ENCODE results near the gene HNMT. TPM values are rescaled to one million over a fixed set of nuclear protein-coding genes. Genes with fewer than 3 reads are reported as not detected.

Gene HNMT
- total and polyA plus RNA-seq, 2 of the 8 experiments (the other 6 are each of a cell fraction or from before 2014, with no cell fraction given): 1.6 to 3.6 TPM

DNA sequence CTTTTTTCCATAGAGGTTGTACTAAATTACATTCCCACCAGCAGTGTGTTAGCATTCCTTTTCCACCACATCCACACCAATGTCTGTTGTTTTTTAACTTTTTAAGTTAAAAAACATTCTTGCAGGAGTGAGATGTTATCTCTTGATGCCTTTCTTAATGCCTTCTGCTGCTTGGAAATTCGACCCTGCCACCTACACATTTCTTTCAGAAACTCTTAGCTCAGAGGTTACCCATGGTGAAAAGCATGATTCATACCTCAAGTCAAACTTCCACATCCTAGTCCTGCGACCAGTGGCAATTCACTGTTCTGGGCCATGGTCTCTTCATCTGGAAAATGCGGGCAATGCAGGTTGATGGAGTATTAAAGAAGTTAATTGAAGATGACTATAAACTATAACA is 12.7 kb upstream of the HNMT start:
- H3K27ac ChIP-seq (ENCODE audit: low read depth, low read length): no peak overlapping the region
- no peak overlapping the region for H2AK5ac ChIP-seq (ENCODE audit: low read depth, low read length)
- no peak overlapping the region for H3K4me2 ChIP-seq (ENCODE audit: insufficient read depth in 1 of 2, low read depth in 2 of 2, low read length in 2 of 2)
- no peaks in the 10 kb centered on the region for H3K79me1 ChIP-seq (ENCODE audit: low read depth, low read length)
- no peak overlapping the region for H2BK12ac ChIP-seq (ENCODE audit: low read depth, low read length)
- H3K14ac ChIP-seq (ENCODE audit: insufficient read length): no peak overlapping the region
- H3K4me3 ChIP-seq (ENCODE audit: extremely low read depth in 1 of 4, insufficient read depth in 2 of 4, low read depth in 3 of 4, low read length in 4 of 4): no peak overlapping the region
- ChIA-PET CTCF (ENCODE audit: partially characterized antibody) (interaction anchor here (1.4 to 2.6 kb wide), 2 partner anchors 140 to 423 kb away, joined by 4 to 8 read pairs; no protein-coding TSS in a partner anchor), POLR2A (ENCODE audit: partially characterized antibody) (no interaction called here)
- no peak overlapping the region for H2AFZ ChIP-seq (ENCODE audit: low read length)
- H3K36me3 ChIP-seq (ENCODE audit: control insufficient read depth in 2 of 4, insufficient read depth in 4 of 4, low read length in 3 of 4): no peaks in the 10 kb centered on the region
- H3K4ac ChIP-seq (replicated peaks; ENCODE audit: insufficient read length, low read depth, low read length): no peak overlapping the region
- no peak overlapping the region for H2BK5ac ChIP-seq (ENCODE audit: low read depth, low read length)
- H3K4me1 ChIP-seq (replicated peaks in 1 of 4; ENCODE audit: control insufficient read depth in 3 of 4, insufficient read depth in 4 of 4, low read length in 3 of 4): peaks cover 0 to 2% (median 0%) of the 10 kb centered on the region in 4 experiments; a peak in 1 of 7 replicates
- no peak overlapping the region for H3K23ac ChIP-seq (ENCODE audit: insufficient read length)
- DNase-seq (ENCODE audit: low read depth in 1 of 2, low spot score in 2 of 2): no peak
- no peaks in the 10 kb centered on the region for H3K9me3 ChIP-seq (ENCODE audit: insufficient read depth in 2 of 2, low read depth in 1 of 2, low read length in 1 of 2)
- no peak overlapping the region for H2BK15ac ChIP-seq (ENCODE audit: low read length)
- no peak overlapping the region for H4K8ac ChIP-seq (ENCODE audit: extremely low read depth, insufficient read depth, low read length)
- H3K9ac ChIP-seq (replicated peaks in 1 of 4; ENCODE audit: extremely low read depth in 1 of 4, low read depth in 3 of 4, low read length in 3 of 4): no peak overlapping the region
- FAIRE-seq: no peak
- no peak overlapping the region for H4K5ac ChIP-seq (ENCODE audit: insufficient read length, low read depth, low read length)
- H2BK120ac ChIP-seq (replicated peaks; ENCODE audit: low read depth, low read length): no peak overlapping the region
- no peak overlapping the region for H3K56ac ChIP-seq (replicated peaks; ENCODE audit: insufficient read length, low read depth, low read length)
- H3K23me2 ChIP-seq (ENCODE audit: low read depth, low read length): no peaks in the 10 kb centered on the region
- no peaks in the 10 kb centered on the region for H4K20me1 ChIP-seq (replicated peaks in 1 of 2; ENCODE audit: control insufficient read depth in 1 of 2, insufficient read depth in 2 of 2, low read length in 2 of 2)
- WGBS, 2 experiments (ENCODE audit: extremely low coverage in 1 of 2, insufficient coverage in 1 of 2, insufficient read length in 1 of 2, insufficient replicate concordance in 2 of 2, low coverage in 1 of 2, low lambda C conversion rate in 2 of 2, missing lambda C conversion rate in 1 of 2): 89% methylated on average over 3 of the region's 3 CpGs; no CpG with 5 or more reads in 1 of the 2 experiments
- H4K91ac ChIP-seq (replicated peaks; ENCODE audit: insufficient read length, low read length): no peak overlapping the region
- H3K18ac ChIP-seq (ENCODE audit: extremely low read depth, low read length): no peak overlapping the region
- TF ChIP-seq POU5F1 (IDR thresholded peaks at IDR 0.05; ENCODE audit: low read depth, low read length) (no peak), CHD1 (IDR thresholded peaks at IDR 0.05; ENCODE audit: low read depth, low read length) (no peak), SRF (IDR thresholded peaks at IDR 0.05; ENCODE audit: low read depth, low read length) (no peak), CEBPB (IDR thresholded peaks at IDR 0.05; ENCODE audit: low read depth, low read length) (no peak), TBP (IDR thresholded peaks at IDR 0.05; ENCODE audit: low read depth, low read length) (no peak), GABPA (IDR thresholded peaks at IDR 0.05; ENCODE audit: borderline replicate concordance, insufficient read depth, low read length) (no peak), SUZ12 (IDR thresholded peaks at IDR 0.05; ENCODE audit: low read length) (no peak), SP1 (IDR thresholded peaks at IDR 0.05; ENCODE audit: low read depth, low read length) (no peak), CBX5 (IDR thresholded peaks at IDR 0.05; ENCODE audit: low read depth, low read length) (no peak)
- peaks cover 0 to 8% (median 2%) of the 10 kb centered on the region in 4 experiments; a peak in 3 of 7 replicates for H3K27me3 ChIP-seq (replicated peaks in 1 of 4; ENCODE audit: control insufficient read depth in 3 of 4, extremely low read depth in 1 of 4, insufficient read depth in 3 of 4, low read length in 3 of 4)
- no peak overlapping the region for H2BK20ac ChIP-seq (ENCODE audit: low read length)
- no peaks in the 10 kb centered on the region for H3K79me2 ChIP-seq (ENCODE audit: control insufficient read depth in 1 of 2, insufficient read depth in 2 of 2, low read length in 2 of 2)
